Transverse colon (tissue), 3 donors: ENCODE measurements around the gene TUT1.

ENCODE experiments used
- CTCF ChIP-seq, 5 experiments: fragments of 200-600 bp in 3 of 5; fragments of 450-650 bp in 2 of 5; sonication (generic) in 3 of 5; IDR thresholded peaks; 1 replicate in 2 of 5; 2 replicates in 3 of 5; pipeline ENCODE4 v1.5.1; 2016 to 2017; ENCODE audit warnings: antibody characterized with exemption in 5 of 5, inconsistent platforms in 3 of 5, mild to moderate bottlenecking in 2 of 5, moderate library complexity in 1 of 5
- POLR2A ChIP-seq: fragments of 450-650 bp; IDR thresholded peaks from one replicate; pipeline ENCODE4 v1.6.1; 2016; ENCODE audit warnings: antibody characterized with exemption, mild to moderate bottlenecking, moderate library complexity

GRCh38 chr11:62599069-62599696 is 7.9 kb upstream of the TUT1 start:
- TF ChIP-seq POLR2A (no peak), CTCF (IDR thresholded peaks at IDR 0.05) (no peak)
